Measurements from ENCODE around the gene BANP.

BANP gene

DNA sequence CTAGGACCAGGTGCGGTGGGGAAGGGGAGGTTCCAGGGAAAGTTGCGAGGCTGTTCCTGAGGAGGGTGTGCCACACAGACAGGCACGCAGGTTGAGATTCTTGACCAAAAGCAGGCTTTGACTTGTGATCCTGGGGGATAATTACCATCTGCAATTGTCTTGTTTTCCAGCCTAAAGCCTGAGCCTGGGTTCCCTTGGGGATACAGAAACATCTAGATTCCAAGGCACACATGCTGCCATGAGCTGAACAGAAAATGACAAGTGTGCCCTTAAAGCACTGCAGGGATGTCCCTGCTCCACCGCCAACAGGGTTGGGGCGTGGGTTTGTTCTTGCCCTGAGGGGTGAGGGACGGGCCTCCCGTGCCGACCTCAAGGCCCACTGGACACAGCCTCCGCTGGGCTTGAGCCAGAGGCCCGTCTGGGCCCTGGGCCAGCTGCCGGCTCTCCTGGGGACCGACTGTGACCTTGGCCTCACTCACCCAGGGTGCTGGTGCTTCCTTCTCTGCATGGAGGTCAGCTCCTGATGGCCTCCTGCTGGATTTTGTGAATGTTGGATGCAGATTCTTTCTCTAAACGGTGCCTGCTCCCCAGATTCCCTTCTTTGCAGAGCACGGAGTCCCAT is 28.9 kb upstream of the BANP start:
- Histone ChIP-seq H3K27ac (no peak overlapping the region), H3K4me3 (ENCODE audit: low read depth, low read length) (no peak overlapping the region), H3K27me3 (ENCODE audit: insufficient read depth, low read depth, severe bottlenecking) (no peaks in the 10 kb centered on the region), H3K36me3 (no peaks in the 10 kb centered on the region), H3K9me3 (ENCODE audit: severe bottlenecking) (no peaks in the 10 kb centered on the region)
- DNase-seq, result no peak
- TF ChIP-seq, protein P1, sequence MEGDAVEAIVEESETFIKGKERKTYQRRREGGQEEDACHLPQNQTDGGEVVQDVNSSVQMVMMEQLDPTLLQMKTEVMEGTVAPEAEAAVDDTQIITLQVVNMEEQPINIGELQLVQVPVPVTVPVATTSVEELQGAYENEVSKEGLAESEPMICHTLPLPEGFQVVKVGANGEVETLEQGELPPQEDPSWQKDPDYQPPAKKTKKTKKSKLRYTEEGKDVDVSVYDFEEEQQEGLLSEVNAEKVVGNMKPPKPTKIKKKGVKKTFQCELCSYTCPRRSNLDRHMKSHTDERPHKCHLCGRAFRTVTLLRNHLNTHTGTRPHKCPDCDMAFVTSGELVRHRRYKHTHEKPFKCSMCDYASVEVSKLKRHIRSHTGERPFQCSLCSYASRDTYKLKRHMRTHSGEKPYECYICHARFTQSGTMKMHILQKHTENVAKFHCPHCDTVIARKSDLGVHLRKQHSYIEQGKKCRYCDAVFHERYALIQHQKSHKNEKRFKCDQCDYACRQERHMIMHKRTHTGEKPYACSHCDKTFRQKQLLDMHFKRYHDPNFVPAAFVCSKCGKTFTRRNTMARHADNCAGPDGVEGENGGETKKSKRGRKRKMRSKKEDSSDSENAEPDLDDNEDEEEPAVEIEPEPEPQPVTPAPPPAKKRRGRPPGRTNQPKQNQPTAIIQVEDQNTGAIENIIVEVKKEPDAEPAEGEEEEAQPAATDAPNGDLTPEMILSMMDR (IDR thresholded peaks at IDR 0.05; ENCODE audit: low read depth, low read length), result no peak

DNA sequence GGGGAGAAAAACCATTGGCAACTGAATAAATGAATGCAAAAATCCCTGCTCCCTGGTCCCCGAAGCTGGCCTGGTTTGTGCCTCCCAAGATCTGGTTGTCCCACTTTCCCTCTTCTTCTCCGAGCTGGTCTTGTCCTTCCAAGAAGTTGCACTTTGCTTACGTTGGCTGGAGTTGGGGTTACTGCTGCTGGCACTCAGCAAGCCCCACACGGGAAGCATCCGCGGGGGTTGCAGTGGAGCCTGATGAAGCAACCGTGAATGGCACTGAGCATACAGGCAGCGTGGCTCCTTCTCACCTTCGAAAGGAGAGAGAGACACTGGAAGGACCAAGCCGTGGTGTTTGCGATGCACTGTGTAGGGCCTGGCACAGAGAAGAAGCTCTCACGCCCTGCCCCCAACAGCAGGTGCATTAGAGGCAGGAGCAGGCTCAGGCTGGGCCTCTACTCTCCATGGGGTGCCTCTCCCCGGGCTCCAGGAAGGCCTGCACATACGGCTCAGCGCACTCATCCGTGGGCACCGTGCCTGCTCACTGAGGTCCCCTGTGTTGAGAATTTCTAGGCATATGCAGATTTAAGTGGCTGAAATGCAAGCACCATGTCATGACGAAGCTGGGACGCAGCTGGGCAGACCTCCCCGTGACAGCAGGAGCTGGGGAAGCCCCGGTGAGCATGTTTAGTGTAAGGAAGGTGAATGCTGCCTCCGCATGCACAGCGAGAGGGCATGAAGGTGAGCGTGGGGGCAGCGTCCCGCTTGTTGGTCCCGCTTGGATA is 27.0 kb upstream of the BANP start:
- TF ChIP-seq, protein P1 (IDR thresholded peaks at IDR 0.05; ENCODE audit: low read depth, low read length), result no peak
- H3K4me3 ChIP-seq (ENCODE audit: low read depth, low read length), result no peak overlapping the region
- no peaks in the 10 kb centered on the region for H3K9me3 ChIP-seq (ENCODE audit: severe bottlenecking)
- peak overlapping the region; percentile 59 for H3K27ac ChIP-seq
- H3K27me3 ChIP-seq (ENCODE audit: insufficient read depth, low read depth, severe bottlenecking), result no peaks in the 10 kb centered on the region
- H3K36me3 ChIP-seq, result no peaks in the 10 kb centered on the region
- DNase-seq, result peak; percentile 26

DNA sequence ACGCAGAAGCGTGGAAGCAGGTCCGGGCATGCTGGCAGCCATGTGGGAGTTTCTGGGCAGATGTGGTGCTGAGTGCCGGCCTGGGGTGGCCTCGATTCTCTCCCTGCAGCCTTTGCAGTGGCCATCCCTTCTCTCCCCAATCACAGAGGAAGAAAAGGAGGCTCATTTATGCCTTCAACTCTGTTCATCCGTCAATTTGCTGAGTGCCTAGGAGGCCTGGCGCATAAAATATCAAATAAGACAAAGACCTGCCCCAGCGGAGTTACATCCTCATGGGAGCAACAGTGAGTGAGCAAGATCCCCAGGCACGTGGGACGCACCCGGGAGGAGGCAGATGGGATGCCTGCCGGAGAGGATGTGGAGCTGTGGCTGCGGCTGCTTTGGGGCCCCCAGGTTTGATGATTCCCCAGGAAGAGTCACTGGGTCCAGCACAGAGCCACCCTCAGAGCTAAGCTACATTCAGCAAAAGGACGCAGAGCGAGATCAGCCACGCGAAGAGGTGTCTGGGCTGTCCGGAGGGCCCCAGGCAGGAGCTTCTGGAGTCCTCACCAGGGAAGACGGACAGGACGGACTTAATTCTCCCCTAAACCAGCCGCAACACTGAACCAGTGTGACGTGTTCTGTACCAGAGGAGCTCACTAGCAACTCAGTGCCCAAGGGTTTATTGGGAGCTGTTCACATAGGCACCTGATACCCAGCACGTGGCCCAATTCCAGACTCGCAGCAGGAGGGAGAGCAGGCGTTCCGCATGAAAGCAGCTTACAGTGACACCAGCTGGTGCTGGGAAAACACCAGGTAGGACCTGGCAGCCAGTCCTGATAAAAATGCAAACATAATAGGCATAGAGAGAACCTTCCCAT is 26.2 kb upstream of the BANP start:
- Histone ChIP-seq H3K36me3 (no peaks in the 10 kb centered on the region), H3K27ac (peak overlapping the region; percentile 59), H3K9me3 (ENCODE audit: severe bottlenecking) (no peaks in the 10 kb centered on the region), H3K27me3 (ENCODE audit: insufficient read depth, low read depth, severe bottlenecking) (no peaks in the 10 kb centered on the region), H3K4me3 (ENCODE audit: low read depth, low read length) (no peak overlapping the region)
- TF ChIP-seq, protein P1 (IDR thresholded peaks at IDR 0.05; ENCODE audit: low read depth, low read length), result 0 out of 2 replicates have a peak, but pooled peaks have one; percentile 16
- peak; percentile 80 for DNase-seq

DNA sequence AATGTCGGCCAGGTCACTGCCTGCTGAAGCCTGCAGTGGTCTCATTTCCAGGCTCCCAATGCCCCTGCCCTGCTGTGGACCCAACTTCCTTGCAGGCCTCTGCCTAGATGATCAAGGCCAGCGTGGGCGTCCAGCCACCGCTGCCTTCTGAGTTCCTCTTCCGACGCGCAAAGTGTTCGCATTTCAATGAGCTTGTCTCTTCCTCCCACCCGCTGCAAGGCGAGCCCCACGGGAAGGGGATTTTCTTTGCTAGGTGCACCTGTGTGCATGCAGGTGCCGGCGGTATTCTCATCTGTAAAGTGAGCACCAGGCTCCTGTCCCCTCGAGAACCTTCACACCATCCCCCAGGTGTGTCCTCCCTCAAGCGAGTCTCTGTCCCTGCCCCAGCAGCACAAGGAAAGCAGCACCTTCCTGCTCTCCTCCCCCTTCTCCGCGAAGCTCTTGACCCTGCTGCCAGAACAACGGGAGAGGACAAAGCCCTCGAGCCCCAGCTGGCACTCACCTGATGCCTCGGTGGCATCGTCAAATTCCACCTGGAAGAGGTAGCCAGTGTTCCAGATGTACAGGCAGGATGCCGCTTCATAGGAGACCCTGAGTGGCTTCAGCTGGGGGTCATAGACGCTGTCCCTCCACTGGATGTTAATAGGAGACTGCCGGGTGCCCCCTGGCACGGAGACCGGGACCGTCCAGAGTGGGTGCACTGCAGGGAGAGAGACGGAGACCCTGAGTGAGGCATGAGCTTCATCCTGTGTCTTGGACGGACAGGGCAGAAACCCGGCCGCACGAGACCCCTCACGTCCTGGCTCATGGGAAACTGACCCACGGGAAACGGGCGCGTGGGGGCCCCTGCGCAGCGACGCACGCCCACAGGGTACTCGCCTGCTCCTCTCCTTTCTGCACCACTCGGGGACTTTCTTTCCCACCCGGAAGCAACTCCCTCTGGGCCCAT is 24.7 kb upstream of the BANP start:
- DNase-seq, result no peak
- H3K27ac ChIP-seq, result peak overlapping the region; percentile 59
- no peaks in the 10 kb centered on the region for H3K27me3 ChIP-seq (ENCODE audit: insufficient read depth, low read depth, severe bottlenecking)
- no peak overlapping the region for H3K4me3 ChIP-seq (ENCODE audit: low read depth, low read length)
- H3K36me3 ChIP-seq, result no peaks in the 10 kb centered on the region
- TF ChIP-seq, protein P1 (IDR thresholded peaks at IDR 0.05; ENCODE audit: low read depth, low read length), result no peak
- no peaks in the 10 kb centered on the region for H3K9me3 ChIP-seq (ENCODE audit: severe bottlenecking)

DNA sequence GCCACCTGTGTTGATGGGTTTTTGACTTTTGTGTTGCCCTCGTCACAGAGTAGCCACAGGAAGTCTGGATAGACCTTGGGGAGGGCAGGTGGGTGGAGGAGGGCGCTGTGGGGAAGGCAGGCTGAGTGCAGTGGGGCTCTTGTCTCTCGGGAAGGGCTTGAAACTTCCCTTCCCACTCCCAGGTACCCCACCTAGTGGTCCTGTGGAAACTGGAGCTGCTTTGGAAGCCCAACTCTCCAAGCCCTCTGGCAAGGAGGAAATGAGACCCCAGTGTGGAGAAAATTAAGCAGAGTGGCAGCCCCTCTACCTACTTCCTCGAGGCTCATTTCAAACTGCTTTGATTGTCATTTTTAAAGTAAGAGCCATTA is 24.1 kb upstream of the BANP start:
- H3K27ac ChIP-seq, result no peak overlapping the region
- no peaks in the 10 kb centered on the region for H3K9me3 ChIP-seq (ENCODE audit: severe bottlenecking)
- DNase-seq, result no peak
- TF ChIP-seq, protein P1 (IDR thresholded peaks at IDR 0.05; ENCODE audit: low read depth, low read length), result 0 out of 2 replicates have a peak, but pooled peaks have one; percentile 11
- no peak overlapping the region for H3K4me3 ChIP-seq (ENCODE audit: low read depth, low read length)
- H3K27me3 ChIP-seq (ENCODE audit: insufficient read depth, low read depth, severe bottlenecking), result no peaks in the 10 kb centered on the region
- H3K36me3 ChIP-seq, result no peaks in the 10 kb centered on the region
